K562 (cell line): ENCODE measurements around the gene ARID4B. TPM values are rescaled to one million over a fixed set of nuclear protein-coding genes. Genes with fewer than 3 reads are reported as not detected.
A peak's percentile ranks its signal among the peaks of the same experiment; 100 is the strongest.

Experiments used
- CGGBP1 ChIP-seq: fragments of 250-450 bp; sonication (Bioruptor Pico); IDR thresholded peaks from 2 replicates; pipeline ENCODE4 v1.9.0; 2021; ENCODE audit warnings: mild to moderate bottlenecking
- FOS ChIP-seq: IDR thresholded peaks from 3 replicates; pipeline ENCODE4 v1.6.1; 2011; ENCODE audit not compliant: insufficient read length; ENCODE audit errors: extremely low read depth
- HEY1 ChIP-seq: fragments of 250-450 bp; sonication (Bioruptor Pico); IDR thresholded peaks from 2 replicates; pipeline ENCODE4 v1.5.0; 2020; ENCODE audit warnings: mild to moderate bottlenecking, moderate library complexity, borderline replicate concordance
- POLR2AphosphoS2 ChIP-seq: IDR thresholded peaks from 2 replicates; pipeline ENCODE4 v1.6.1; 2012; ENCODE audit warnings: low read length, improper control_type of control experiment
- SRSF3 ChIP-seq: fragments of 200-400 bp; formaldehyde crosslinking; IDR thresholded peaks from 2 replicates; pipeline ENCODE4 v1.6.1; 2016; ENCODE audit warnings: mild to moderate bottlenecking, low read length, moderate library complexity; ENCODE audit not compliant: insufficient read depth
- ZNF253 ChIP-seq: fragments of 250-450 bp; sonication (Bioruptor Pico); conservative IDR thresholded peaks from 2 replicates; pipeline ENCODE4 v1.6.1; 2021; ENCODE audit warnings: mild to moderate bottlenecking
- ZNF740 ChIP-seq, 3 experiments: fragments of 200-800 bp in 1 of 3; sonication (Bioruptor generic) in 1 of 3; sonication (generic) in 1 of 3; formaldehyde crosslinking in 1 of 3; IDR thresholded peaks; 2 replicates each; pipeline versions ENCODE4 v1.6.1 to v1.8.0; 2016 to 2022; ENCODE audit warnings: mild to moderate bottlenecking in 2 of 3, missing compliant biosample characterization in 2 of 3, missing genetic modification characterization in 2 of 3, missing genetic modification reagents in 1 of 3
- ZNF830 ChIP-seq: fragments of 250-450 bp; sonication (Bioruptor Pico); IDR thresholded peaks from 2 replicates; pipeline ENCODE4 v1.5.0; 2021; ENCODE audit warnings: mild to moderate bottlenecking
- polyA plus RNA-seq, 8 experiments: library from polyadenylated mRNA; depleted of rRNA in 4 of 8; stranded (reverse) in 5 of 8; unstranded in 3 of 8; fragments of >200 nt; fragmentation: Nextera tagmentation in 2 of 8; fragmentation: Illumina TruSeq in 1 of 8; extraction: Ambion mirVana in 2 of 8; extraction: Trizol in 1 of 8; gene quantifications; 2 replicates each; pipeline versions ENCODE4 v1.2.1 to v1.2.3, GENCODE V29; 2011 to 2014; ENCODE audit warnings: inconsistent platforms in 1 of 8, missing spikeins in 1 of 8
- total RNA-seq, 7 experiments: library from RNA; depleted of rRNA in 6 of 7; stranded (reverse); fragments of >200 nt in 6 of 7; fragmentation: Illumina TruSeq in 2 of 7; extraction: Trizol in 2 of 7; gene quantifications; 2 replicates each; pipeline versions ENCODE4 v1.2.1 to v1.2.3, GENCODE V29; 2011 to 2021; ENCODE audit warnings: low replicate concordance in 1 of 7
- TF ChIP-seq, protein P1 (sequence below): sonication (generic); formaldehyde crosslinking; IDR thresholded peaks from 2 replicates; pipeline ENCODE4 v1.8.0; 2022; ENCODE audit warnings: mild to moderate bottlenecking, missing genetic modification reagents
- TF ChIP-seq, protein P2 (sequence below), 2 experiments: fragments of 450-650 bp in 1 of 2; sonication (generic) in 1 of 2; formaldehyde crosslinking; conservative IDR thresholded peaks; 2 replicates each; pipeline versions ENCODE4 v1.4.0 to v1.8.1; 2020 to 2022; ENCODE audit warnings: mild to moderate bottlenecking in 1 of 2, missing genetic modification reagents in 1 of 2
- TF ChIP-seq, protein P3 (sequence below): fragments of 250-450 bp; sonication (Bioruptor Pico); IDR thresholded peaks from 2 replicates; pipeline ENCODE4 v1.4.0; 2020; ENCODE audit warnings: mild to moderate bottlenecking
- TF ChIP-seq, protein P4 (sequence below): fragments of 450-650 bp; IDR thresholded peaks from 2 replicates; pipeline ENCODE4 v1.6.1; 2016; ENCODE audit warnings: mild to moderate bottlenecking
- TF ChIP-seq, protein P5 (sequence below): IDR thresholded peaks from 2 replicates; pipeline ENCODE4 v1.6.1; 2014; ENCODE audit warnings: antibody characterized with exemption

ARID4B gene
- total and polyA plus RNA-seq, 9 of the 15 experiments (the other 6 are each of a cell fraction or from before 2014, with no cell fraction given) = 8.4 to 38.9 (median 18.5) TPM

DNA sequence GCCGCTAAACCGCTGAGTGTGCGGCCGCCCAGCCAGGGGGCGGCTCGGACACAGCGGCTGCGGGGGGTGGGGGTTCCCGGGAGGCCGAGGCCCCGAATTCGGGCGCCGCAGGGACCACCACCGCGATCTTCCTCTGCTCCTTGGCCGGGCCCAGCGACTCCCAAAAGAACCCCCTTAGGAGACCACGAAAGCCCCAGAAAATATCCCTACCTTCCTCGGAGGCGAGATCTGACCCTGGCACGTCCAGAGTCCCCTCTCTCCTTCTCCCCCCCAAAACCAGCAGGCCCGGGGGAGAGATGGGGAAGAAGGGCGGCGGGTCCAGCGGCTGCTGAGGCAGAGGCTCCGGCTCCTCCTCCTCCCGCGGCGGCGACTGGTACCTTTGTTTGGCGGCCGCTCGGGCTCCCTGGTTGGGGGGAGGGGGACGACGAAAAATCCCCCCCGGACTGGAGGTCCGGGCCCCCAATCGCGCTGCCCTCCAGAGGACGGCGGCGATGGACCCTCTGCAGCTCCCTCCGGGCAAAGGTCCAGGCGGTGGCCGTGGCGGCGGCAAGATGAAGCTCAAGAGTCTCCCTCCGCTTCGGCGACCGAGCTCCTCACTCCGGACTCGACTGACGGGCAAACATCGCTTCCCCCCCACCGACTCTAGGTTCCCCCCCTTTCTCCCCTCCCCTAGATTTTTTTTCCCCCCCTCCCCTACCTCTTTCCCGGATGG lies at the start of gene ARID4B (continued):
- TF ChIP-seq, protein P1, sequence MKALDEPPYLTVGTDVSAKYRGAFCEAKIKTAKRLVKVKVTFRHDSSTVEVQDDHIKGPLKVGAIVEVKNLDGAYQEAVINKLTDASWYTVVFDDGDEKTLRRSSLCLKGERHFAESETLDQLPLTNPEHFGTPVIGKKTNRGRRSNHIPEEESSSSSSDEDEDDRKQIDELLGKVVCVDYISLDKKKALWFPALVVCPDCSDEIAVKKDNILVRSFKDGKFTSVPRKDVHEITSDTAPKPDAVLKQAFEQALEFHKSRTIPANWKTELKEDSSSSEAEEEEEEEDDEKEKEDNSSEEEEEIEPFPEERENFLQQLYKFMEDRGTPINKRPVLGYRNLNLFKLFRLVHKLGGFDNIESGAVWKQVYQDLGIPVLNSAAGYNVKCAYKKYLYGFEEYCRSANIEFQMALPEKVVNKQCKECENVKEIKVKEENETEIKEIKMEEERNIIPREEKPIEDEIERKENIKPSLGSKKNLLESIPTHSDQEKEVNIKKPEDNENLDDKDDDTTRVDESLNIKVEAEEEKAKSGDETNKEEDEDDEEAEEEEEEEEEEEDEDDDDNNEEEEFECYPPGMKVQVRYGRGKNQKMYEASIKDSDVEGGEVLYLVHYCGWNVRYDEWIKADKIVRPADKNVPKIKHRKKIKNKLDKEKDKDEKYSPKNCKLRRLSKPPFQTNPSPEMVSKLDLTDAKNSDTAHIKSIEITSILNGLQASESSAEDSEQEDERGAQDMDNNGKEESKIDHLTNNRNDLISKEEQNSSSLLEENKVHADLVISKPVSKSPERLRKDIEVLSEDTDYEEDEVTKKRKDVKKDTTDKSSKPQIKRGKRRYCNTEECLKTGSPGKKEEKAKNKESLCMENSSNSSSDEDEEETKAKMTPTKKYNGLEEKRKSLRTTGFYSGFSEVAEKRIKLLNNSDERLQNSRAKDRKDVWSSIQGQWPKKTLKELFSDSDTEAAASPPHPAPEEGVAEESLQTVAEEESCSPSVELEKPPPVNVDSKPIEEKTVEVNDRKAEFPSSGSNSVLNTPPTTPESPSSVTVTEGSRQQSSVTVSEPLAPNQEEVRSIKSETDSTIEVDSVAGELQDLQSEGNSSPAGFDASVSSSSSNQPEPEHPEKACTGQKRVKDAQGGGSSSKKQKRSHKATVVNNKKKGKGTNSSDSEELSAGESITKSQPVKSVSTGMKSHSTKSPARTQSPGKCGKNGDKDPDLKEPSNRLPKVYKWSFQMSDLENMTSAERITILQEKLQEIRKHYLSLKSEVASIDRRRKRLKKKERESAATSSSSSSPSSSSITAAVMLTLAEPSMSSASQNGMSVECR (CRISPR knock-in tag) = peak; percentile 48; the same call in 1 of the 2 replicates
- peak; percentile 98 for TF ChIP-seq ZNF740 (CRISPR knock-in tag; IDR thresholded peaks at IDR 0.05)
- peak in 1 of 2 experiments; percentile 99; a peak in 2 of 4 replicates for TF ChIP-seq ZNF740 (tag; IDR thresholded peaks at IDR 0.05)
- no peak for TF ChIP-seq POLR2AphosphoS2
- TF ChIP-seq HEY1 (CRISPR knock-in tag) = no peak
- no peak for TF ChIP-seq FOS
- TF ChIP-seq, protein P2, sequence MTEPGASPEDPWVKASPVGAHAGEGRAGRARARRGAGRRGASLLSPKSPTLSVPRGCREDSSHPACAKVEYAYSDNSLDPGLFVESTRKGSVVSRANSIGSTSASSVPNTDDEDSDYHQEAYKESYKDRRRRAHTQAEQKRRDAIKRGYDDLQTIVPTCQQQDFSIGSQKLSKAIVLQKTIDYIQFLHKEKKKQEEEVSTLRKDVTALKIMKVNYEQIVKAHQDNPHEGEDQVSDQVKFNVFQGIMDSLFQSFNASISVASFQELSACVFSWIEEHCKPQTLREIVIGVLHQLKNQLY (CRISPR knock-in tag; conservative IDR thresholded peaks at IDR 0.05) = 0 out of 4 replicates have a peak, but pooled peaks of 1 of the 2 experiments have one; percentile 81
- TF ChIP-seq, protein P3, sequence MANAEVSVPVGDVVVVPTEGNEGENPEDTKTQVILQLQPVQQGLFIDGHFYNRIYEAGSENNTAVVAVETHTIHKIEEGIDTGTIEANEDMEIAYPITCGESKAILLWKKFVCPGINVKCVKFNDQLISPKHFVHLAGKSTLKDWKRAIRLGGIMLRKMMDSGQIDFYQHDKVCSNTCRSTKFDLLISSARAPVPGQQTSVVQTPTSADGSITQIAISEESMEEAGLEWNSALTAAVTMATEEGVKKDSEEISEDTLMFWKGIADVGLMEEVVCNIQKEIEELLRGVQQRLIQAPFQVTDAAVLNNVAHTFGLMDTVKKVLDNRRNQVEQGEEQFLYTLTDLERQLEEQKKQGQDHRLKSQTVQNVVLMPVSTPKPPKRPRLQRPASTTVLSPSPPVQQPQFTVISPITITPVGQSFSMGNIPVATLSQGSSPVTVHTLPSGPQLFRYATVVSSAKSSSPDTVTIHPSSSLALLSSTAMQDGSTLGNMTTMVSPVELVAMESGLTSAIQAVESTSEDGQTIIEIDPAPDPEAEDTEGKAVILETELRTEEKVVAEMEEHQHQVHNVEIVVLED (CRISPR knock-in tag) = no peak
- TF ChIP-seq, protein P4, sequence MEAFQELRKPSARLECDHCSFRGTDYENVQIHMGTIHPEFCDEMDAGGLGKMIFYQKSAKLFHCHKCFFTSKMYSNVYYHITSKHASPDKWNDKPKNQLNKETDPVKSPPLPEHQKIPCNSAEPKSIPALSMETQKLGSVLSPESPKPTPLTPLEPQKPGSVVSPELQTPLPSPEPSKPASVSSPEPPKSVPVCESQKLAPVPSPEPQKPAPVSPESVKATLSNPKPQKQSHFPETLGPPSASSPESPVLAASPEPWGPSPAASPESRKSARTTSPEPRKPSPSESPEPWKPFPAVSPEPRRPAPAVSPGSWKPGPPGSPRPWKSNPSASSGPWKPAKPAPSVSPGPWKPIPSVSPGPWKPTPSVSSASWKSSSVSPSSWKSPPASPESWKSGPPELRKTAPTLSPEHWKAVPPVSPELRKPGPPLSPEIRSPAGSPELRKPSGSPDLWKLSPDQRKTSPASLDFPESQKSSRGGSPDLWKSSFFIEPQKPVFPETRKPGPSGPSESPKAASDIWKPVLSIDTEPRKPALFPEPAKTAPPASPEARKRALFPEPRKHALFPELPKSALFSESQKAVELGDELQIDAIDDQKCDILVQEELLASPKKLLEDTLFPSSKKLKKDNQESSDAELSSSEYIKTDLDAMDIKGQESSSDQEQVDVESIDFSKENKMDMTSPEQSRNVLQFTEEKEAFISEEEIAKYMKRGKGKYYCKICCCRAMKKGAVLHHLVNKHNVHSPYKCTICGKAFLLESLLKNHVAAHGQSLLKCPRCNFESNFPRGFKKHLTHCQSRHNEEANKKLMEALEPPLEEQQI = no peak
- TF ChIP-seq SRSF3 = no peak
- no peak for TF ChIP-seq ZNF830 (CRISPR knock-in tag)
- TF ChIP-seq CGGBP1 (CRISPR knock-in tag) = peak; percentile 83; the same call in 1 of the 2 replicates
- TF ChIP-seq ZNF253 = no peak
- TF ChIP-seq, protein P5, sequence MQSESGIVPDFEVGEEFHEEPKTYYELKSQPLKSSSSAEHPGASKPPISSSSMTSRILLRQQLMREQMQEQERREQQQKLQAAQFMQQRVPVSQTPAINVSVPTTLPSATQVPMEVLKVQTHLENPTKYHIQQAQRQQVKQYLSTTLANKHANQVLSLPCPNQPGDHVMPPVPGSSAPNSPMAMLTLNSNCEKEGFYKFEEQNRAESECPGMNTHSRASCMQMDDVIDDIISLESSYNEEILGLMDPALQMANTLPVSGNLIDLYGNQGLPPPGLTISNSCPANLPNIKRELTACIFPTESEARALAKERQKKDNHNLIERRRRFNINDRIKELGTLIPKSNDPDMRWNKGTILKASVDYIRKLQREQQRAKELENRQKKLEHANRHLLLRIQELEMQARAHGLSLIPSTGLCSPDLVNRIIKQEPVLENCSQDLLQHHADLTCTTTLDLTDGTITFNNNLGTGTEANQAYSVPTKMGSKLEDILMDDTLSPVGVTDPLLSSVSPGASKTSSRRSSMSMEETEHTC = no peak
